GM23248 (cell line): ENCODE results near the gene ZNF142.

Experiments used
- EZH2 ChIP-seq: fragments of 200-600 bp; sonication (generic); IDR thresholded peaks from 2 replicates; pipeline ENCODE4 v1.6.1; 2018; ENCODE audit warnings: antibody characterized with exemption, mild to moderate bottlenecking; ENCODE audit not compliant: insufficient read depth, poor library complexity, severe bottlenecking
- EZH2phosphoT487 ChIP-seq: fragments of 200-600 bp; sonication (generic); IDR thresholded peaks from 2 replicates; pipeline ENCODE4 v1.6.1; 2018; ENCODE audit warnings: antibody characterized with exemption, moderate library complexity, mild to moderate bottlenecking, low read depth; ENCODE audit not compliant: insufficient read depth

- TF ChIP-seq EZH2 (no peak), EZH2phosphoT487 (no peak)
Observed at GRCh38 chr2:218698885-218699284, 39.5 kb upstream of the ZNF142 start.
